Measurements from ENCODE around the gene FBXL3. TPM values are rescaled to one million over a fixed set of nuclear protein-coding genes. Genes with fewer than 3 reads are reported as not detected.
A peak's percentile ranks its signal among the peaks of the same experiment; 100 is the strongest.
"Not testable (repeated sequence)": the region's sequence is repeated elsewhere in the genome, so short reads cannot be mapped to it uniquely, and the experiment has no call there.

FBXL3 gene
- polyA plus RNA-seq, 1 of the 3 experiments (the other 2 are of a cell fraction), result 13.6 TPM

DNA sequence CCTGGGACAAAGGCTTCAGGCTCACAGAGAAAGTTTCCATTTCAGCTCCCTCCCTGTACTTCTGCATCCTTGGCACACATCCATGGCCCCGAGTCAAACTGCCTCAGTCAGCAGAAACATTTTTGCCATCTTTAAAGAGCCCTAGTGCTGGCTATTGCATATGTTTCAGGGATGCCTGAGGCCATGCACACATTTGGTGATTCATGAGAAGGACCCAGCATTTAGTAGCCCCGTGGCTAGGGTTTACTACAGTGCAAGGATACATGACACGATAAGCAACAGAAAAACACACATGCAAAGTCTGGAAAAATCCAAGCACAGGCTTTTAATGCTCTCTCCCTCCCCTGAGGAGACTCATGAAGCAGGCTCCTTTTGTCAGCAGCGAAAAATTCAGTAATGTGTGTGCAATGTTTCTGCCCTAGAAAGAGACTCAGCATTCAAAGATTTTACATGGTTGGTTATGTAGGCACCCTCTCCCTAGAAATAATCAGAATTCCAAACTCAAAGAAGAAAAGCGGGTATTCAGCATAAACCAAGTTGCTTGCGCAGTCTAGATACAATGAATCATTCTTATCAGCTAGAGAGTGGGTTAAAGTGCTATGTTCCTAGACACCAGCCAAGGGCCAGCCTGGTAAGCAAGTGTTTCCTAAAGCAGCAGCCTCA lies 61.1 kb downstream of the FBXL3 start:
- no peak overlapping the region for H3K9ac ChIP-seq
- TF ChIP-seq TCF12 (IDR thresholded peaks at IDR 0.05) (no peak), RCOR1 (IDR thresholded peaks at IDR 0.05; ENCODE audit: low read length) (0 out of 2 replicates have a peak, but pooled peaks have one; percentile 12), EP300 (IDR thresholded peaks at IDR 0.05; ENCODE audit: borderline replicate concordance in 1 of 2, low read depth in 1 of 2, low read length in 1 of 2) (no peak; a peak in 1 of 4 replicates)
- H3K27ac ChIP-seq (ENCODE audit: low read depth in 2 of 2, low read length in 1 of 2), result no peak overlapping the region
- H2AFZ ChIP-seq (ENCODE audit: low read depth), result no peak overlapping the region
- peak; percentile 54 for DNase-seq
- no peaks in the 10 kb centered on the region for H3K9me2 ChIP-seq
- peaks cover 7% of the 10 kb centered on the region; the same call in 1 of the 2 replicates for H3K27me3 ChIP-seq (ENCODE audit: insufficient read depth)
- 41% methylated on average over 6 of the region's 6 CpGs for WGBS (ENCODE audit: low lambda C conversion rate)
- H3K4me1 ChIP-seq (ENCODE audit: control insufficient read depth in 1 of 2, insufficient read depth in 2 of 2, low read depth in 1 of 2, low read length in 1 of 2), result peaks cover 0 to 4% of the 10 kb centered on the region in 2 experiments; a peak in 1 of 4 replicates
- no peaks in the 10 kb centered on the region for H3K79me2 ChIP-seq (ENCODE audit: insufficient read depth)
- ChIA-PET CTCF (interaction anchor here (1.9 kb wide), 1 partner anchor 14 kb away, joined by 8 read pairs; no protein-coding TSS in a partner anchor), POLR2A (no interaction called here)
- H3K4me2 ChIP-seq, result 0 out of 2 replicates have a peak overlapping the region, but pooled peaks have one; percentile 13
- no peaks in the 10 kb centered on the region for H3K9me3 ChIP-seq
- no peak overlapping the region for H3K4me3 ChIP-seq (ENCODE audit: low read depth in 2 of 2, low read length in 1 of 2)
- no peaks in the 10 kb centered on the region for H4K20me1 ChIP-seq (ENCODE audit: insufficient read depth)
- H3K36me3 ChIP-seq (replicated peaks in 1 of 2; ENCODE audit: control insufficient read depth in 1 of 2, insufficient read depth in 2 of 2, low read length in 1 of 2), result no peaks in the 10 kb centered on the region
- H3F3A ChIP-seq (replicated peaks; ENCODE audit: insufficient read depth), result no peaks in the 10 kb centered on the region

GRCh38 chr13:76959734-76960133 lies 67.2 kb downstream of the FBXL3 start:
- H3K4me1 ChIP-seq (ENCODE audit: control insufficient read depth in 1 of 2, insufficient read depth in 2 of 2, low read depth in 1 of 2, low read length in 1 of 2); H3K9me3 ChIP-seq; H3K4me2 ChIP-seq; H3K9me2 ChIP-seq; H3K36me3 ChIP-seq (replicated peaks in 1 of 2; ENCODE audit: control insufficient read depth in 1 of 2, insufficient read depth in 2 of 2, low read length in 1 of 2); DNase-seq; POLR2A ChIA-PET; H3F3A ChIP-seq (replicated peaks; ENCODE audit: insufficient read depth); H3K79me2 ChIP-seq (ENCODE audit: insufficient read depth); H3K4me3 ChIP-seq (ENCODE audit: low read depth in 2 of 2, low read length in 1 of 2); H3K27ac ChIP-seq (ENCODE audit: low read depth in 2 of 2, low read length in 1 of 2); H3K27me3 ChIP-seq (ENCODE audit: insufficient read depth); H2AFZ ChIP-seq (ENCODE audit: low read depth); H4K20me1 ChIP-seq (ENCODE audit: insufficient read depth); H3K9ac ChIP-seq: not testable (repeated sequence)
- CTCF ChIA-PET, result interaction anchor here (0.8 kb wide), 2 partner anchors 12 to 20 kb away, joined by 3 read pairs; no protein-coding TSS in a partner anchor

DNA sequence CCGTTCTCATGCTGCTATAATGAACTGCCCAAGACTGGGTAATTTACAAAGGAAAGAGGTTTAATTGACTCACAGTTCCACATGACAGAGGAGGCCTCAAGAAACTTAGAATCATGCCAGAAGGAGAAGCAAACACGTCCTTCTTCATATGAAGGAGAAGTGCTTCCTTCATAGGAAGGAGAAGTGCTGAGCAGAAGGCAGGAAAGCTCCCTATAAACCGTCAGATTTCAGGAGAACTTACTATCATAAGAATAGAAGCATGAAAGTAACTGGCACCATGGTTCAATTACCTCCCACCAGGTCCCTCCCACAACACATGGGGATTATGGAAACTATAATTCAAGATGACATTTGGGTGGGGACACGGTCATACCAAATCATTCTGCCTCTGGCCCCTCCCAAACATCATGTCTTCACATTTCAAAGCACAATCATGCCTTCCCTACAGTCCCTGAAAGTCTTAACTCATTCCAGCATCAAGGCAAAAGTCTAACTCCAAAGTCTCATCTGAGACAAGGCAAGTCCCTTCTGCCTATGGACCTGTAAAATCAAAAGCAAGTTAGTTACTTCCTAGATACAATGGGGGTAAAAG lies 68.0 kb downstream of the FBXL3 start:
- no peak for TF ChIP-seq JUND (IDR thresholded peaks at IDR 0.05)
- TF ChIP-seq, protein P1, sequence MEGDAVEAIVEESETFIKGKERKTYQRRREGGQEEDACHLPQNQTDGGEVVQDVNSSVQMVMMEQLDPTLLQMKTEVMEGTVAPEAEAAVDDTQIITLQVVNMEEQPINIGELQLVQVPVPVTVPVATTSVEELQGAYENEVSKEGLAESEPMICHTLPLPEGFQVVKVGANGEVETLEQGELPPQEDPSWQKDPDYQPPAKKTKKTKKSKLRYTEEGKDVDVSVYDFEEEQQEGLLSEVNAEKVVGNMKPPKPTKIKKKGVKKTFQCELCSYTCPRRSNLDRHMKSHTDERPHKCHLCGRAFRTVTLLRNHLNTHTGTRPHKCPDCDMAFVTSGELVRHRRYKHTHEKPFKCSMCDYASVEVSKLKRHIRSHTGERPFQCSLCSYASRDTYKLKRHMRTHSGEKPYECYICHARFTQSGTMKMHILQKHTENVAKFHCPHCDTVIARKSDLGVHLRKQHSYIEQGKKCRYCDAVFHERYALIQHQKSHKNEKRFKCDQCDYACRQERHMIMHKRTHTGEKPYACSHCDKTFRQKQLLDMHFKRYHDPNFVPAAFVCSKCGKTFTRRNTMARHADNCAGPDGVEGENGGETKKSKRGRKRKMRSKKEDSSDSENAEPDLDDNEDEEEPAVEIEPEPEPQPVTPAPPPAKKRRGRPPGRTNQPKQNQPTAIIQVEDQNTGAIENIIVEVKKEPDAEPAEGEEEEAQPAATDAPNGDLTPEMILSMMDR (IDR thresholded peaks at IDR 0.05), result no peak
- TF ChIP-seq MXI1 (IDR thresholded peaks at IDR 0.05; ENCODE audit: low read depth, low read length), result no peak
- no peak for TF ChIP-seq NRF1 (IDR thresholded peaks at IDR 0.05; ENCODE audit: low read depth, low read length)
- TF ChIP-seq CHD2 (IDR thresholded peaks at IDR 0.05; ENCODE audit: low read length, partially characterized antibody), result no peak
- TF ChIP-seq RCOR1 (IDR thresholded peaks at IDR 0.05; ENCODE audit: low read length), result no peak
- TF ChIP-seq TAF1 (IDR thresholded peaks at IDR 0.05; ENCODE audit: borderline replicate concordance, low read depth, low read length), result no peak
- Histone ChIP-seq H3K4me2 (no peak overlapping the region), H3K27me3 (ENCODE audit: insufficient read depth) (no peaks in the 10 kb centered on the region), H3K9me3 (no peaks in the 10 kb centered on the region; the same call in 1 of the 2 replicates), H2AFZ (ENCODE audit: low read depth) (no peak overlapping the region), H3K4me3 (ENCODE audit: low read depth in 2 of 2, low read length in 1 of 2) (no peak overlapping the region), H3F3A (replicated peaks; ENCODE audit: insufficient read depth) (no peaks in the 10 kb centered on the region), H3K27ac (ENCODE audit: low read depth in 2 of 2, low read length in 1 of 2) (no peak overlapping the region), H3K9me2 (no peaks in the 10 kb centered on the region), H3K9ac (no peak overlapping the region), H3K4me1 (ENCODE audit: control insufficient read depth in 1 of 2, insufficient read depth in 2 of 2, low read depth in 1 of 2, low read length in 1 of 2) (no peaks in the 10 kb centered on the region), H4K20me1 (ENCODE audit: insufficient read depth) (no peaks in the 10 kb centered on the region), H3K36me3 (replicated peaks in 1 of 2; ENCODE audit: control insufficient read depth in 1 of 2, insufficient read depth in 2 of 2, low read length in 1 of 2) (no peaks in the 10 kb centered on the region), H3K79me2 (ENCODE audit: insufficient read depth) (no peaks in the 10 kb centered on the region)
- ChIA-PET CTCF (interaction anchor here (0.8 kb wide), 2 partner anchors 13 to 21 kb away, joined by 3 read pairs; no protein-coding TSS in a partner anchor), POLR2A (no interaction called here)
- no peak for DNase-seq
- WGBS (ENCODE audit: low lambda C conversion rate), result 5% methylated on average over 4 of the region's 4 CpGs
